Mammary epithelial cell (primary cell): Measurements from ENCODE around the gene IFNE.

ENCODE experiments used
- EZH2 ChIP-seq: IDR thresholded peaks from 2 replicates; pipeline ENCODE4 v1.6.1; 2012; ENCODE audit warnings: low read length, inconsistent platforms, borderline replicate concordance
- TF ChIP-seq, protein P1 (sequence below), 2 donors: IDR thresholded peaks in 1 of 2; conservative IDR thresholded peaks in 1 of 2; 2 replicates each; pipeline ENCODE4 v1.5.1; 2011 to 2012; ENCODE audit warnings: inconsistent platforms in 2 of 2, low read length in 2 of 2, mild to moderate bottlenecking in 2 of 2, control low read depth in 1 of 2, low read depth in 1 of 2; ENCODE audit not compliant: insufficient read depth in 1 of 2; ENCODE audit errors: extremely low read depth in 1 of 2

DNA sequence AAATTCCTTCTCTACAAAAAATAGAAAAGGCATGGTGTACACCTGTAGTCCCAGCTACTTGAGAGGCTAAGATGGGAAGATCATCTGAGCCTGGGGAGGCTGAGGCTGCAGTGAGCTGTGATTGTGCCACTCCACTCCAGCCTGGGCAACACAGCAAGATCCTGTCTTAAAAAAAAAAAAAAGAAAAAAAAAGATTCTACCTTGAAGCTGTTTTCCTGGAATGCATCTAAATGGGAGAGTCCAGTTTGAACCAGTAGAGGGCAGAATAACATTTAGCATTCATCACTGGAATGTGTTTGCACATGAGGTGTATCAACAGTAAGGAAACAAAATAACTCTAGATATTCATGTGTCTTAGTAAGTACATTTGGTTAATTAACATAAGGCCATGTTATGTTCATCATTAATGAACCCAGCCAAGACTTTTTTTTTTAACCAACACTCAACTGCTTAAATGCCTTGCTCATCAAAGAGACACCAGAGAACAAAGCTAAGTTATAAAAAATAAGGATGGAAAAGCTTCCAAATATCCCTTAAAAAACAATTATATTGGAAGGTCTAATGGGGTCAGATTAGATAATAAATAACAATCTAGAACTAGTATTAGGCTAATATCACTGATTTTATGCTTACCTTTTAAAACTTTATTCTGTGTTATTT is 16.1 kb downstream of the IFNE start:
- TF ChIP-seq EZH2, result no peak
- TF ChIP-seq, protein P1, sequence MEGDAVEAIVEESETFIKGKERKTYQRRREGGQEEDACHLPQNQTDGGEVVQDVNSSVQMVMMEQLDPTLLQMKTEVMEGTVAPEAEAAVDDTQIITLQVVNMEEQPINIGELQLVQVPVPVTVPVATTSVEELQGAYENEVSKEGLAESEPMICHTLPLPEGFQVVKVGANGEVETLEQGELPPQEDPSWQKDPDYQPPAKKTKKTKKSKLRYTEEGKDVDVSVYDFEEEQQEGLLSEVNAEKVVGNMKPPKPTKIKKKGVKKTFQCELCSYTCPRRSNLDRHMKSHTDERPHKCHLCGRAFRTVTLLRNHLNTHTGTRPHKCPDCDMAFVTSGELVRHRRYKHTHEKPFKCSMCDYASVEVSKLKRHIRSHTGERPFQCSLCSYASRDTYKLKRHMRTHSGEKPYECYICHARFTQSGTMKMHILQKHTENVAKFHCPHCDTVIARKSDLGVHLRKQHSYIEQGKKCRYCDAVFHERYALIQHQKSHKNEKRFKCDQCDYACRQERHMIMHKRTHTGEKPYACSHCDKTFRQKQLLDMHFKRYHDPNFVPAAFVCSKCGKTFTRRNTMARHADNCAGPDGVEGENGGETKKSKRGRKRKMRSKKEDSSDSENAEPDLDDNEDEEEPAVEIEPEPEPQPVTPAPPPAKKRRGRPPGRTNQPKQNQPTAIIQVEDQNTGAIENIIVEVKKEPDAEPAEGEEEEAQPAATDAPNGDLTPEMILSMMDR (conservative IDR thresholded peaks at IDR 0.05 in 1 of 2, IDR thresholded peaks at IDR 0.05 in 1 of 2; ENCODE audit: extremely low read depth in 1 of 2, insufficient read depth in 1 of 2, low read depth in 1 of 2, low read length in 2 of 2), result peak; percentile 62 to 69
